Measurements from ENCODE around the gene RRAGD.
"Not testable (repeated sequence)": the region's sequence is repeated elsewhere in the genome, so short reads cannot be mapped to it uniquely, and the experiment has no call there.

RRAGD gene

DNA sequence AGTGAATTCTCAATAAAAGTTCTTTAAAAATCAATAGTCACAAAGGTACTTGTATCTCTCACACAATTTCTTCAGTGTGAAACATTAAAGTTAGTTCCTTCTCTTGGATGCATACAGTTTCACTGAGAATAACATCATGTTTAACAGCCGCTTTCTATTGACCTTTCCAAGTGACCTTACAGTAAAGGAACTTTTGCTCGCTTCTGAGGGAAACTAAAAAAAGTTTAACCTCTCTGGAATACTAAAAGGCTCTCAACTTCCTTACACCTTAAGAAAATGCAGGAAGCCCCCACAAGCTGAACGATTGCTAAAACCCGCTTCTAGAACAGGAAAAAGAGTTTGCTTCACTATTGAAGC lies 1.3 kb downstream of the RRAGD start:
- no peak for DNase-seq

DNA sequence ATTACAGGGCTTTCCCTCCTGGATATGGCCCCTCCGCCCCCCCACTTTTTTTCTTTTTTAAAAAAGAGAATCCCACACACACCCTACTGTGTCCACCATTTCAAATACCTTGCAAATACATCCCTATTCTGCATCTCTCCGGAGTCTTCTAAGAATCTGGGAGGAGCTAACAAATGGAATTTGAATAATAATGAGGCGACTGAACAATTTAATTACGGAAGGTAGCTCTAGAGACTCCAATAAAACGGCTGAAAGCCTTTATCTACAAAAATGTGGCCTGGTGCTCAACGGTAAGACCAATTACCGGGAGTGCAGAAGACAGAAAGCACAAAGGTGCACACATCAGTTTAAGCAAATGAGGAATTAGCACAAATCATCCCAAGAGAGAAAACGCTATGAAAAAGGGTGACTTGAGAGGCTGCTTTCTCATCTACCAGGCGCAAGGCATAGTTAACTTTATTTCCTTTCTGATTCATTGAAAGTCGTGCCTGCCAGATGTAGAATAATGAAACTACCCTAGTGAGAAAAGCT lies 1.8 kb downstream of the RRAGD start:
- DNase-seq = no peak

DNA sequence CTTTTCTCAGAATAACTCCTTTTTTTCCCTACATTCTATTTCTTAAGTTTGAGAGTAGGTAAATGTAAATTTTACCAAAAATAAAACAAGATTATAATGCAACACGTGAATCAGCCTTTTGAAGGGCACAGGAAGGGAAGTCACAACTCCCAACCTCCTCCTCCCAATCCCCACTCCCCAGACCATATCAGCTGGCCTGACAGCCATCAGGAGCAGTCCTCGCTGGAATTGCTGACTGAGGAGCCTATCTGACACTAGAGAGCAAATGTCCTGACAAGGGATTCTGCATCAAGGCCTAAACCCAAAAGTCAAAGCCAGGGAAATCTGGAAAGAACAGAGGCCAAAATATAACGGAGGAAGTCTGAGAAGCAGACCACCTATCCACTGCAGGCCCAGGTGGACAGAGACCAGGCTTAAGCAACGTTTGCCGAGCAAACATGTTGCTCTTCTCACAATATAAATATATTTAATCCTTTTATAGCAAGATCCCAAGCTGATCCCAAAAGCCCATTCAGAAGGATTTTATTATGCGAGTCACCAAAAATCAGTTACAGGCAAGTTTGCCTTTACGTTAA lies 2.5 kb downstream of the RRAGD start:
- no peak for DNase-seq

DNA sequence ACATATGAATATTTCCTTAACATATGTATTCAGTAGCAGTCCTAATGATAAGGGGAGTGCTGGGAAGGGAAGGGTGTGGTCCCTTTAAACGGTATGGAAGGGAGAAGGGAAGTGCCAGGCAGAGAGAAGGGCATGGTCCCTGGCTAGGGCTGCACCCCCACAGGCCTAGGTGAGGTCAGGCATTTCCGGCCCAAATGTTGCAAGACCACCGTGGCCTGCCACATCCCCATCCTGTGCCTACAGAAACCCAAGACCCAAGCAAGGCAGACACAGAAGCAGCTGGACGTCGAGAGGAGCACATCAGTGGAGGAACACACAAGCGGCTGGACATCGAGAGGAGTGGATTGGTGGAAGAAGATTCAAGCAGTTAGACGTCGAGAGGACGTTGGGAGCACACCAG lies 5.9 kb downstream of the RRAGD start:
- DNase-seq = no peak

DNA sequence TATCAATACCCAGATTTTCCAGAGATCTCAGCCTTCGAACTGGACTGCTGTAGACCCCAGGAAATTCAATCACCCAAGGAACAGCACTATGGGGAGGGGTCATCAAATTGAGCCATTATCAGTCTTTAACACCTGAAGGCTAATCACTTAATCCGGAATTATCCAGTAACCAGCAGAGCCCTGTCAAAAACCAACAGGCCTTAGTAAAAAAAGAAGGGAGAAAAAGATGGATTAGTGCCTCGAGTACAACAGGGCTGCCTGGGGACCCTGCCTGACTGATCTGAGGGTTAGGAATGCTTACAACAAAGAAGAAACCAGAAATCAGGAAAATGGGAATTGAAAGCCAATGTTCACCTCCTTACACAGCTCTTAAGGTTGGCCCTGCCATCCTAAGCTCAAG lies 7.6 kb downstream of the RRAGD start:
- DNase-seq = no peak

DNA sequence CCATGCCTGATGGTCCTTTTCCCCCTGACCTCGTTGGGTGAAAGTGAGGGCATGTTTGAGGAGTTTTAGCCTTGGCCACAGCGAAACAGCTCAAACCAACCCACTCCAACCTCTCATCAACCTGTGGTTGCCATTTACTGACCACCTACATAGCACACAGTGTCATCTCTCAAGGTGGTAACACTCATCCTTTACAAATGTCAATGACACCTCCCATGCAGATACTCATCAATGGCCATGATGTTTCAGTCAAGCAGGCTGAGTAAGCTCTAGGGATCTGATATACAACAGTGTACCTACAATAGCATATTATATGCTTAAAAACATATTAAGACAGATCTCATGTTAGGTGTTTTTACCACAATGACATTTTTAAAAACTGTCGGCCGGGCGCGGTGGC lies 9.3 kb downstream of the RRAGD start:
- no peak for DNase-seq

DNA sequence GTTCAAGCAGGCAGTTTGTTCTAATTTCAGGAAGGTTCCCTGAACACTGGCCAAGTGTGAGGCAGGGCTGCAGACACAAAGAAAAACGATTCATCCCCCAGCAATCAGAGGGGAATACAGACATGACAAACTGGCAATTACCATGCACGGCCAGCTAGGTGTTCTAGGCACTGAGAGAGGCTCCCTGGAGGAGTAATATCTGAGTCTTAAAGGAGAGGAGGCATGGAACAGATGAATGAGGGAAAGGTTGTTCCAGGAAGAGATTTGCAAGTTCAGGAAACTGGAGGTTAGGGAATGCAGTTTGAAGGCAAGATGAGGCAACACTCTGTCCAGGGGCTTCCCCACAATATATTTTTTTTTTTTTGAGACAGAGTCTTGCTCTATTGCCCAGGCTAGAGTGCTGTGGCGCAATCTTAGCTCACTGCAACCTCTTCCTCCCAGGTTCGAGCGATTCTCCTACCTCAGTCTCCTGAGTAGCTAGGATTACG lies 11.1 kb downstream of the RRAGD start:
- DNase-seq = no peak

DNA sequence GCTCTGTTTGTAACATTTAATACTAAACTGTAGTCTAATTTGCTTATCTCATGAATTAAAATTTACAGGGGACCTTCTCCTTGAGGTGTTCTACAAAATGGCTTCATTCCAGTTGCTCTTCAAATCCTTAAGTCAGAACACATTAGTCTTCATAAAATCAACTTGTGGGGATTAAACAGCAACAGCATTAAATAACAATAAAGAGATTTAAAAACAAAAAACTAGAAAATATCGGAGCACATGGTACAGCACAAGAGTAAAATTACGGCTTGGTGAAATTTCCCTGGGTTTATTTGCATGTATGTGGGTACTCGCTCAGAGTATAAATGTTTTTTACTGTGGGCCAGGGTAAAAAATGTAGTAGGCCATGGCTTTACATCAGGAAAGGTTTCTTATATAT lies 12.0 kb downstream of the RRAGD start:
- DNase-seq = no peak

DNA sequence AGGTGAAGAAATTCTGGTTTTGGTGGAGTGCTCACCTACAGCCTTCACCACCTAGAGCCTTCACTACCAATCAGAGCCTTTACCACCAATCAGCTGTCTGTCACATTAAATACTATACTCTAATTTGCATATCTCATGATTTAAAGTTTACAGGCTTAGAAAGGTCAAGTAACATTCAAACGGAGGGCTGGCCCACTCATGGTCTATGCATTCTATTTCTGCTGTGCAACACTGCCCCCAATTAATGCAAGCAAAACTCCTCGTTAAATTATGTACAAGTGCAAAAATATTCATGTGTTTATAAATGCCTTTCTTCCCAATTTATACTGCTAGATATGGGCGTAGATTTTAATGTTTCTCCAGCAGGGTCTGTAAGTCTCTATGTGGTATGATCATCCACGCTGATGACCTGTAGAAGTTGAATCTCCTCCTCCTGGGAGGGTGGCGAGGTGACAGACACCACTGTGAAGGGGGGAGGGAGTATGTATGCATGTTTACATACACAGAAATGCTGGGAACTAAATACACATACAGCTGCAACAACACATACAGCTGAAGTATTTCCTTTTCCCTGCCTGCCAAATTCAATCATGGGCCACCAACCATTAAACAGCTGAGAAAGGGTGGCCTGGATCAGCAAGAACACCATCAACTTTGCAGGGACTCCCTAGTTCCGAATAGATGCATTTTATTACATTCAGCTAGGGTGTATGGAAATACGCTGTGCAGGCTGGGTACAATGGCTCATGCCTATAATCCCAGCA lies 13.1 kb downstream of the RRAGD start:
- no peak for DNase-seq

DNA sequence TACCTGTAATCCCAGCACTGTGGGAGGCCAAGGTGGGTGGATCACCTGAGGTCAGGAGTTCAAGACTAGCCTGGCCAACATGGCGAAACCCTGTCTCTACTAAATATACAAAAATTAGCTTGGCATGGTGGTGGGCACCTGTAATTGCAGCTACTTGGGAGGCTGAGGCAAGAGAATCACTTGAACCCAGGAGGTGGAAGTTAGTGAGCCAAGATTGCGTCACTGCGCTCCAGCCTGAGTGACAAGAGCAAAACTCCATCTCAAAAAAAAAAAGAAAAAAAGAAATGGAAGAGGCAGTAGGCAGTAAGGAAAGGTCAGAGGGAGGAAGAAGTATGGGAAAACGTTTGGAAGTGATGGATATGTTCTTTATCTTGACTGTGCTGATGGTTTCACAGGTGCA lies 14.2 kb downstream of the RRAGD start:
- DNase-seq = not testable (repeated sequence)

DNA sequence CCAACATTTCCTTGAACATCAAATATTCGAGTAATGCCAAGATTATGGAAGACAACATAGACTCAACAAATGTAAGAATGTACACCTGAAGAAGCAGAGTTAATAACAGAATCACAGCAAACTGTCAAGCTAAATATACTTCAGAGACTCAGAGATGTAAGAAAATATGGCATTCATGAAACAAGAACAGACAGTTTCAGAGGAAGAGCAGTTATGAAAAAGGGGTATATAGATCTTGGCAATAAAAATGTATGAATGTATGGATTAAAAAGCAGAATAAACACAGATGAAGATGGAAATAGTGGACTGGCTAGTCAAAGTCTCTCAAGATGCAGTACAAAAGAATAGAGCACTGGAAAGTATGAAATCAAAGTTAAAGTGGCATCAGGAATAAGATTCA lies 18.4 kb downstream of the RRAGD start:
- no peak for DNase-seq

DNA sequence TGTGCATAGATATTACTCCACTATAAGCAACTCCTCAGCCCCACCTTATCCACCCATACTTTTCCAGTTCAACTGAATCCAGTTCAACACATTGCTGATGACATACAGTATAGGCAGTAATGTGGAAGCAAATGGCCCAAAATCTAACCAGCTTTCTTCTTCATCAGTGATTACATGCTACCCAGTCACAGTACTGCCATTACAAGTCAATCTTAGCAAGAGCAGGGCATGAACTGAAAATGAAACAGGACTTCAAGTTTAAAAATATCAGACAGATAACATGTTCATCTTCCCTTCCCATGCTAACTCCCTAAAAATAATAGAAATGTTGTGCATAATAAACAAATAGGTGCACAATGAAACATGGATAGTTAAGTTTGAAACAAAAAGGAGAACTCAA lies 19.2 kb downstream of the RRAGD start:
- DNase-seq = no peak

DNA sequence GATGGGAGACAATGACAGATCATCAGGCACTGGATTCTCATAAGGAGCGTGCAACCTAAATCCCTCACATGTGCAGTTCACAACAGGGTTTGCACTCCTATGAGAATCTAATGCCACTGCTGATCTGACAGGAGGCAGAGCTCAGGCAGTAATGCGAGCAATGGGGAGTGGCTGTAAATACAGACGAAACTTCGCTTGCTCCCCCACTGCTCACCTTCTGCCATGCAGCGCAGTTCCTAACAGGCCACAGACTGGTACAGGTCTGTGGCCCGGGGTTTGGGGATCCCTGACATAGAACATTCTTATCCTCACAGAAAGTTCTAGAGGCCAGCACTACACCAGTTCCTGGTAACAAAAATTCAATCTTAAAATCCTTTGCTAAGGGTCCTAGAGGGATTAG lies 23.2 kb downstream of the RRAGD start:
- no peak for DNase-seq

DNA sequence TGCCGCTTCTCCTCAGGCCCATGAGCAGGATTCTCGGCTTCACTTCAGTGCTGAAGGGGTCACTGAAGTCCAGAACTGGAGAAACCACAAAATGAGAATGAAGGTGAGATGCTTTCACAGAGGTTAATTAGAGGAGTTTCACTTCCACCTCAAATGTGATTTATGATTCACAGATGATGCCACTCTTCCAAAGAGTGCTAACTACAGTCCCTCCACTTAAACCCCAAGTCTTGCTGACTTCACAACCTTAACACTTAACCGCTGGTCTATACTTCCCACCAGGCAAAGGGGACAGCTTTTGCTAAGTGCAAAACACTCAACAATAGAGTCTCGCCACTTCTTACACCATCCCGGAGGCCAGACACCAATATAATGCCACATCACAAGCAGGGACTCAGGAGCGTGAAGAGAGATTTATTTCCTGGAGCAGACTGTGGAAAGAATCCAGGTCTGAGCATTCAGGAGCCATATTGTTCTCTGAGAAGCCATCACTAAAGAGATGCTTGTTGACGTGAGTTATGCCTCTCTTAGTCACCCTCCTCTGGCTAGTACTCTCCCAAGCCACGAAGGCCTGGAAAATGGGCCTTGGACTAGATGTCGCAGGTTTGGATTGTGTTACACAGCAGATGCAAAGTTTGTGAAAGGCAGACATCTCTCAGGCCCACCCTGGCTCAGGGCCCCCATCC lies 24.4 kb downstream of the RRAGD start:
- no peak for DNase-seq

DNA sequence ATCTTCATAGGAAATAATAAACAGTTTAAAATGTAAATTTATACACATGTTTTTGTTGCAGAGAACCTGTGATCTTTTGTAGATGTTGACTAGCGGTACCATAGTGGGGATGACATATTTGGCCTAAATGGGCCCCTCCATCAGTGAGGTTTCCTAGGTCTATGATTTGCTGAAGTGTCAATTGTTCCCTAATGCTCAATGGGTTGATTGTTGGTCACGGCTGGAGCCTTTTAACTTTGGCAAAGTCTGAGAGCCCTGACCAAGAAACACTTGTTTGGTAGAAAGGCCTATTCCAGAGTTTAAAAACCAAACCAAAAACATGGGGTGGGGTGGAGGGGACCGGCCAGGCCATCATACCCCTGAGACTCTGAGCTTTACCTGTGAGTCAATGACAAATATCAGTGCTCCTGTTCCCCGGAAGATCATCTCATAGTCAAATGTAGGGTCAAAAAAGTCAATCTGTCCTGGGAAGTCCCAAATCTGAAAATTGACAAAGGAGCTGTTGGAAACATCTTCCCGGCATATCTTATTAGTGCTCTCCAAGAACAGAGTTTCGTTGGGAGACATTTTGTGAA lies 25.1 kb downstream of the RRAGD start:
- no peak for DNase-seq

DNA sequence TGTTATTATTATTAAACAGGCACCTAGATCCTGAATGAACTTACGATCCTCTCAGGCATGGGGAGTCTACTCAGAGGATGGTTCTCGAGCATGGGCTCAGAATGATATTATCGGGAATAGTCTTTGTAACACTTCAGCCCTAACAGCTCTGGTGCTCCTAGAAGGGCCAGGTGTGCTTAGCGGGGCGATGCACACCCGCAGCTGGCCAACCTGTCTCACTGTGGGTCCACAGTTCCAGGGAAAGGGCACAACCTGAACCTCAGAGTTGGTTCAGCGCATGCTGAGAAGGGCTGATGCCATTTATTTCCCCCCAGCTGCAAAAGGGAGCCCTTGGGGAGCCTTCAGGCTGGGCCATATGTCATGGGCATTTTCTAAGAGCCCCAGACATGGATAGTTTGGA lies 26.2 kb downstream of the RRAGD start:
- no peak for DNase-seq

DNA sequence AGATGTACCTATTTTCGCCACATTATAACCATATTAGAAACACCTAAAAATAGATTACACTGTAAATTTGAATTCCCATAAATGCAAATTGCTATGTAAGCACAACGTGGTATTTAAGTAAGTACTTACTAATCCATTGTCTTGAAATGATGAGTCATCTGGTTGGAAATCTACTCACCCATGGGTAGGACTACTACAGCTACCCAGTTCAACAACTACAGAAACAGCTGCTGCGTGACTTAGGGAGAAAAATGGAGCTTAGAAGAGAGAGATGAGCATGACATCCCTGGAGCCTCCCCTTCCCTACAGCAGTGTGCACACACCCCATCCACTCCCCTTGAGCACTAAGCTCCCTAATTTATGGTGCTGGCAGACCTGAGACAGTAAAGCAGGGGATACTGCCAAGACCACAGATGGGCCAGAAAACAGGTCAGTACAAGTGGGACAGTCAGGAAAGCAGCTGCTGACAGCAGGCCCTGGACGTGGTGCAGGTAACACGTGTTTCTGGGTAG lies 26.9 kb downstream of the RRAGD start:
- DNase-seq = no peak

DNA sequence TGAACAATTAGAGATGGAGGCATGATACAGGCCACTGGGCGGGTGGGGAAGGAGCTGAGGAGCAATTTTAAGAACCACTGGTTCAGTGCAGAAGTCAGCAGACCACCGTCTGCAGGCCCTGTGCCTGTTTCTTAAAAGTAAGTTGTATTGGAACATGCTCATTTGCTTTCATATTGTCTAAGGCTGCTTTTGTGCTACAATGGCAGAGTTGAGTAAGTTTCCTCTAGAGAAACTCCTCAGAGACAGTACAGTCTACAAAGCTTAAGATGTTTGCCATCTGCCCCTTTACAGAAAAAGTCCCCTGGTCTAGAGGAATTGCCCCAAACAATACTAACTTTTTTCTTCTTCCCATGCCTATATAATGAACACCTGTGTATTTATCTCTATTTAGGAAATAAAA lies 31.0 kb downstream of the RRAGD start:
- no peak for DNase-seq

DNA sequence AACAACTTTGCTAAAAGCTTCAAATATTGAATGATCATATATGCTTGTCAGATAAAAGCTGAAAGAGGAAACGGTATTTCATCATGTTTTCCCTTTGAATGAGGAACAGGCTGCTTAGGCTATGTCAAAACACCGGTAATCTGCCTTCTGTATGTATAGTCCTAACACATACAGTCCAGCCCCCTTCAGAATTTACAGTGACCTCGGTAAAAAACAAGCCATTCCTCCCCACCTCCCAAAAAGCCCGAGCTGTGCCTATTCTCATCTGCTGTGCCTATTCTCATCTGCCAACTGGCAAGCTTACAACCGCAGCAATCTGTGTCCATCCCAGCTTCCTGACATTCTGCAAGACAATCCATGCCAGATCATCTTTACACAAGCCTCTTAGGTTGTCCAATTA lies 32.8 kb downstream of the RRAGD start:
- DNase-seq = no peak

DNA sequence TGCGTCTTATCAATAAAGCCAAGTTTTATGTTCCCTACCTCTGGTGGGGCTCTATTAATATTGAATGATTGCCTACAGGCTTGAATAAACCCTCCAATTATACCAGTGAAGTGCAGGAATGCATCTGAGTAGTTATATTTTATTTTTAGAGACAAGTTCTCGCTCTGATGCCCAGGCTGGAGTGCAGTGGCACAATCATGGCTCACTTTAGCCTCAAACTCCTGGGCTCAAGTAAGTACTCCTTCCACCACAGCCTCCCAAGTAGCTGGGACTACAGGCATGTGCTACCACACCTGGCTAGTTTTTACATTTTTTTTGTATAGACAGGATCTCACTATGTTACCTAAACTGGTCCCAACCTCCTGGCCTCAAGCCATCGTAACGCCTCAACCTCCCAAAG lies 33.4 kb downstream of the RRAGD start:
- DNase-seq = no peak

DNA sequence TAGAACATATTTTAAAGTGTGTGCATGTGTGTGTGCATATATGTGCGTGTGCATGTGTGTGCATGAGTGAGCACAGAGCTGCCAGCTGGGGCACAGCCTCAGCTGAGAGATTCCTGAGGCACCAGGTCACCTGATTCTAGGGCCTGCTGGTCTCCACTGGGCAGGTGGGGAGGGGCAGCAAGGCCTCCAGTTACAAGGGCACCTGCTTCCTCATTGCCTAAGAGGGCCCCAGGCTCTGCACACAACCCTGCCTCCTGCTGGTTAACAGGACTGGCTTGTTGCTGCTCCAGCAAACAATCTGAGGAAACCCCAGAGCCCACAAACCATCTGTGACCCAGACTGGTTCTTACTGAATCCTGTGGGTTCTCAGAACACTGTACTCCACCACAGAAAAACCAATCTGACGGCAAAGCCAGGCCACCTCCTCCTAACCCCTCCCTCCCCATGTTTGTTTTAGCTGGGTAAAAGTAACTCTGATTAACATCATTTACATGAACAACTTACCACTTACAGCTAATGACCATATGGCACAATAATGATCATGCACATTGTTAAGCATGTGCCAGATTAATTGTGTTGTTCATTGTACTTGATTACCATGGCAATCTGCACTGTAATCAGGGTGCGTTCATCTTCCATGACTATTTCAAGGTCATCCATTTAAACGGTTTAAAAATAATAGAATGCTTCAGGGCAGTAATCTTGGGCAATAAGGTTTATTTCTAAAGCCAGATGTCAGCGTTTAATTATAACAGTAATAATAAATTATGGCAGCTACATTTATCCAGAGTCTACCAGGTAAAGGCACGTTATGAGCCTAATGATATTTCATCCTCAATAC lies 36.4 kb downstream of the RRAGD start:
- peak; percentile 91 for DNase-seq

DNA sequence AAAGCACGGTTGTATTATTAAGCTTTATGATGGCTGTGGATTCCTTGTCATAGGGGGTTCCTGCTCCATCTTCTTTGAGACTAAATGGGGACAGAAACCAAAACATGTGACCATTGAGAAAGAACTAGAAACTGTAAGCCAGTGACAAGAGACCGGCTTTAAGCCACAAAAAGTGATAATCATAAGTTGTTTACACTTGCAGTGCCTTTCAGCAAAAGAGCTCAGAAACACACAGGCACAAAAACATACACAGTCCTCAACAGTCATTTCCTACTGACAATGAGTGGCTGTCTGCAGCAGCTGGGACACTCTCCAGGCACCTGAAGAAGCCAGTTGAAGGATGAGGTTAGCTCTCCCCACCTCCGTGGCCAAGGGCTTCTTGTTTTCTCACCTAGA lies 39.6 kb downstream of the RRAGD start:
- no peak for DNase-seq

All from NCI-H2107 (cell line).